ENCODE data around the gene SPATC1L.

DNA sequence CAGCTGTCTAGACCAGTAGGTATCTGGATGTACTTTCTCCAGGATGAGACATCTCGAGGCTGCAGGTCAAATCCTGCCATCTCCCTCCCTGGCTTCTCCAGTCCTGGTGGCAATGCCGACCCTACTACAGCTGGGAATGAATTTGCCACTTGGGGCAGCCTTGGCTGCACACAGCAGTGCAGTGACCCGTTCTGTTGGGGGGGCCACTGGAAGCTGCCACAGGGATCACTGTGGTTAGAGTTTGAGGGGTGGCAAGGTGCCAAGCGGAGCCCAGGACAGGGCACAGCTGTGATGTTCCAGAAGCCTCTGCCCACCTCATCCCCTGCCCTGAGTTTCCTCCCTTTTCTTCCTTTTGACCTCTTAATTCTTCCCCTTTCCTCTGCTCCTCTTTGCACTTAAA is 69.3 kb downstream of the SPATC1L start:
- TF ChIP-seq, protein P1, sequence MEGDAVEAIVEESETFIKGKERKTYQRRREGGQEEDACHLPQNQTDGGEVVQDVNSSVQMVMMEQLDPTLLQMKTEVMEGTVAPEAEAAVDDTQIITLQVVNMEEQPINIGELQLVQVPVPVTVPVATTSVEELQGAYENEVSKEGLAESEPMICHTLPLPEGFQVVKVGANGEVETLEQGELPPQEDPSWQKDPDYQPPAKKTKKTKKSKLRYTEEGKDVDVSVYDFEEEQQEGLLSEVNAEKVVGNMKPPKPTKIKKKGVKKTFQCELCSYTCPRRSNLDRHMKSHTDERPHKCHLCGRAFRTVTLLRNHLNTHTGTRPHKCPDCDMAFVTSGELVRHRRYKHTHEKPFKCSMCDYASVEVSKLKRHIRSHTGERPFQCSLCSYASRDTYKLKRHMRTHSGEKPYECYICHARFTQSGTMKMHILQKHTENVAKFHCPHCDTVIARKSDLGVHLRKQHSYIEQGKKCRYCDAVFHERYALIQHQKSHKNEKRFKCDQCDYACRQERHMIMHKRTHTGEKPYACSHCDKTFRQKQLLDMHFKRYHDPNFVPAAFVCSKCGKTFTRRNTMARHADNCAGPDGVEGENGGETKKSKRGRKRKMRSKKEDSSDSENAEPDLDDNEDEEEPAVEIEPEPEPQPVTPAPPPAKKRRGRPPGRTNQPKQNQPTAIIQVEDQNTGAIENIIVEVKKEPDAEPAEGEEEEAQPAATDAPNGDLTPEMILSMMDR (IDR thresholded peaks at IDR 0.05), result no peak
- TF ChIP-seq POLR2AphosphoS5 (IDR thresholded peaks at IDR 0.05) (no peak), POLR2A (IDR thresholded peaks at IDR 0.05) (no peak)

All from upper lobe of left lung (tissue), 4 donors.